H9 (cell line): Measurements from ENCODE around the gene PDE6G. TPM values are rescaled to one million over a fixed set of nuclear protein-coding genes. Genes with fewer than 3 reads are reported as not detected.

Experiments used
- DNase-seq: peaks from one replicate; pipeline ENCODE4 v3.0.0-alpha.2; 2017
- H2AFZ ChIP-seq: one replicate; pipeline ENCODE4 v1.6.1; 2013; ENCODE audit warnings: mild to moderate bottlenecking, low read length, control low read depth, moderate library complexity
- H2AK5ac ChIP-seq: 2 replicates; pipeline ENCODE4 v1.6.1; 2013; ENCODE audit warnings: low read length, control low read depth, mixed read lengths; ENCODE audit not compliant: insufficient read length
- H2BK120ac ChIP-seq: one replicate; pipeline ENCODE4 v1.6.1; 2013; ENCODE audit warnings: low read depth, mild to moderate bottlenecking, low read length, control low read depth, inconsistent platforms; ENCODE audit not compliant: poor library complexity, severe bottlenecking
- H2BK12ac ChIP-seq: 2 replicates; pipeline ENCODE4 v1.6.1; 2013; ENCODE audit warnings: low read length, control low read depth, mixed read lengths, low read depth; ENCODE audit not compliant: insufficient read length
- H2BK15ac ChIP-seq: 2 replicates; pipeline ENCODE4 v1.6.1; 2013; ENCODE audit warnings: low read depth, low read length, control low read depth
- H2BK20ac ChIP-seq: one replicate; pipeline ENCODE4 v1.6.1; 2013; ENCODE audit warnings: low read depth, mild to moderate bottlenecking, low read length, control low read depth, inconsistent platforms; ENCODE audit not compliant: poor library complexity, severe bottlenecking
- H2BK5ac ChIP-seq: 2 replicates; pipeline ENCODE4 v1.6.1; 2013; ENCODE audit warnings: low read length, control low read depth, mixed read lengths; ENCODE audit not compliant: insufficient read length
- H3K14ac ChIP-seq: 2 replicates; pipeline ENCODE4 v1.6.1; 2013; ENCODE audit warnings: low read length, control low read depth; ENCODE audit not compliant: insufficient read depth
- H3K18ac ChIP-seq: 2 replicates; pipeline ENCODE4 v1.6.1; 2013; ENCODE audit warnings: low read depth, mild to moderate bottlenecking, mixed read lengths, low read length, control low read depth; ENCODE audit not compliant: insufficient read length
- H3K23ac ChIP-seq: 2 replicates; pipeline ENCODE4 v1.6.1; 2013; ENCODE audit warnings: low read length, control low read depth, mixed read lengths, low read depth; ENCODE audit not compliant: insufficient read length
- H3K23me2 ChIP-seq: 2 replicates; pipeline ENCODE4 v1.6.1; 2013; ENCODE audit warnings: low read depth, mild to moderate bottlenecking, mixed read lengths, low read length, control low read depth; ENCODE audit not compliant: insufficient read length, poor library complexity, severe bottlenecking
- H3K27ac ChIP-seq: 2 replicates; pipeline ENCODE4 v1.5.1; 2013; ENCODE audit warnings: low read length, control low read depth, mixed read lengths, low read depth; ENCODE audit not compliant: insufficient read length
- H3K27me3 ChIP-seq: 2 replicates; pipeline ENCODE4 v1.6.1; 2013; ENCODE audit warnings: low read length, control low read depth, inconsistent platforms; ENCODE audit not compliant: insufficient read depth
- H3K4ac ChIP-seq: 2 replicates; pipeline ENCODE4 v1.6.1; 2013; ENCODE audit warnings: low read depth, mild to moderate bottlenecking, control low read depth, inconsistent platforms, low read length, moderate library complexity
- H3K4me1 ChIP-seq: 2 replicates; pipeline ENCODE4 v1.6.1; 2013; ENCODE audit warnings: low read length, control low read depth, inconsistent platforms; ENCODE audit not compliant: insufficient read depth
- H3K4me2 ChIP-seq: 2 replicates; pipeline ENCODE4 v1.6.1; 2013; ENCODE audit warnings: low read length, control low read depth, mixed read lengths; ENCODE audit not compliant: insufficient read length, insufficient read depth
- H3K56ac ChIP-seq: 2 replicates; pipeline ENCODE4 v1.6.1; 2013; ENCODE audit warnings: low read depth, mild to moderate bottlenecking, mixed read lengths, low read length, control low read depth; ENCODE audit not compliant: insufficient read length
- H3K79me1 ChIP-seq: 2 replicates; pipeline ENCODE4 v1.6.1; 2013; ENCODE audit warnings: low read depth, mild to moderate bottlenecking, moderate library complexity, low read length, control low read depth, inconsistent platforms; ENCODE audit not compliant: insufficient read depth, poor library complexity, severe bottlenecking
- H3K79me2 ChIP-seq: 2 replicates; pipeline ENCODE4 v1.6.1; 2013; ENCODE audit warnings: low read length, control low read depth, inconsistent platforms; ENCODE audit not compliant: insufficient read depth
- H3K9ac ChIP-seq: 2 replicates; pipeline ENCODE4 v1.6.1; 2013; ENCODE audit warnings: low read length, control low read depth, mixed read lengths; ENCODE audit not compliant: insufficient read length; ENCODE audit errors: extremely low read depth
- H3K9me3 ChIP-seq: one replicate; pipeline ENCODE4 v1.6.1; 2013; ENCODE audit warnings: low read depth, low read length, inconsistent platforms; ENCODE audit not compliant: control insufficient read depth
- H3T11ph ChIP-seq: one replicate; pipeline ENCODE4 v1.6.1; 2013; ENCODE audit warnings: mild to moderate bottlenecking, low read length, control low read depth, inconsistent platforms
- H4K20me1 ChIP-seq: one replicate; pipeline ENCODE4 v1.6.1; 2013; ENCODE audit not compliant: control insufficient read depth, insufficient read length, insufficient read depth
- H4K5ac ChIP-seq: 2 replicates; pipeline ENCODE4 v1.6.1; 2013; ENCODE audit warnings: low read depth, mild to moderate bottlenecking, mixed read lengths, low read length, control low read depth; ENCODE audit not compliant: insufficient read length
- H4K8ac ChIP-seq: replicated peaks from 2 replicates; pipeline ENCODE4 v1.6.1; 2013; ENCODE audit warnings: low read length, control low read depth, mixed read lengths, low read depth; ENCODE audit not compliant: insufficient read length
- H4K91ac ChIP-seq: 2 replicates; pipeline ENCODE4 v1.6.1; 2013; ENCODE audit warnings: low read depth, mild to moderate bottlenecking, moderate library complexity, mixed read lengths, low read length, control low read depth; ENCODE audit not compliant: insufficient read length
- H3K27ac Mint-ChIP-seq, 3 experiments: 2 replicates in 2 of 3; 3 replicates in 1 of 3; pipeline ENCODE4 v1.8.0; 2020 to 2021; ENCODE audit warnings: mixed read lengths in 3 of 3, mild to moderate bottlenecking in 1 of 3, moderate library complexity in 1 of 3
- H3K27me3 Mint-ChIP-seq: 2 replicates; pipeline ENCODE4 v1.8.0; 2021; ENCODE audit warnings: low read depth, mild to moderate bottlenecking, moderate library complexity, mixed read lengths
- H3K36me3 Mint-ChIP-seq, 3 experiments: 2 replicates in 2 of 3; 3 replicates in 1 of 3; pipeline ENCODE4 v1.8.0; 2020 to 2021; ENCODE audit warnings: low read depth in 3 of 3, mixed read lengths in 3 of 3; ENCODE audit not compliant: insufficient read depth in 1 of 3
- H3K4me1 Mint-ChIP-seq, 2 experiments: 2 replicates each; pipeline ENCODE4 v1.8.0; 2020; ENCODE audit warnings: mixed read lengths in 2 of 2
- H3K4me3 Mint-ChIP-seq, 2 experiments: 2 replicates in 1 of 2; 3 replicates in 1 of 2; pipeline ENCODE4 v1.8.0; 2020 to 2021; ENCODE audit warnings: mild to moderate bottlenecking in 2 of 2, mixed read lengths in 2 of 2, moderate library complexity in 1 of 2
- H3K9me3 Mint-ChIP-seq, 2 experiments: 2 replicates in 1 of 2; 3 replicates in 1 of 2; pipeline ENCODE4 v1.8.0; 2020; ENCODE audit warnings: mild to moderate bottlenecking in 2 of 2, mixed read lengths in 2 of 2, moderate library complexity in 1 of 2
- WGBS: extraction: QIAGEN DNeasy Blood & Tissue Kit; methylation state at CpG from one replicate; pipeline ENCODE4 v1.1.7; 2013; ENCODE audit warnings: missing lambda C conversion rate, low lambda C conversion rate, mixed read lengths; ENCODE audit not compliant: insufficient read length; ENCODE audit errors: extremely low coverage; 5-methylcytosine and 5-hydroxymethylcytosine counted together
- total RNA-seq: library from RNA; stranded (reverse); gene quantifications from 2 replicates; pipeline ENCODE4 v1.2.1, GENCODE V29; 2021
- TF ChIP-seq, protein P1 (sequence below): fragments of 200-600 bp; sonication (generic); conservative IDR thresholded peaks from 3 replicates; pipeline ENCODE4 v1.8.0; 2021; ENCODE audit warnings: antibody characterized with exemption, mild to moderate bottlenecking

Gene PDE6G
- total RNA-seq, 1 experiment from 2014 or later, result 5.7 TPM

DNA sequence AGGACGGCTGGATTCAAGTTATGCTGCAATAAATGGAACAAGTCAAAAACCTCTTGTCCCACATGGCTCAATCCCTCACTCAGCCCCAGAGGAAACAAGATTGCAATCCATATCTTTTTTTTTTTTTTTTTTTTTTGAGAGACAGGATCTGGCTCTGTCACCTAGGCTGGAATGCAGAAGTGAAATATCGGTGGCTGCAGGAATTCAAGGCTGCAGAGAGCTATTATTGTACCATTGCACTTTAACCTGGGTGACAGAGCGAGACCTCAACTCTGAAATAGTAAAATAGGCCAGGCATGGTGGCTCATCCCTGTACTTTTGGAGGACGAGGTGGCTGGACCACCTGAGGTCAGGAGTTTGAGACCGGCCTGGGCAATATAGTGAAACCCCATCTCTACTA, 2.7 kb upstream of the PDE6G start:
- DNase-seq, result no peak
- no peak overlapping the region for H4K5ac ChIP-seq
- WGBS, result no CpG with 5 or more reads among the region's 5 CpGs
- no peak overlapping the region for H2BK20ac ChIP-seq
- no peak overlapping the region for H3K9ac ChIP-seq
- no peaks in the 10 kb centered on the region for H3K27me3 ChIP-seq
- H2AK5ac ChIP-seq, result no peak overlapping the region
- no peak overlapping the region for H3K4me2 ChIP-seq
- no peaks in the 10 kb centered on the region for H3K4me1 ChIP-seq
- H3K14ac ChIP-seq, result no peak overlapping the region
- H3K27me3 Mint-ChIP-seq, result no peaks in the 10 kb centered on the region
- no peak overlapping the region for H3K27ac Mint-ChIP-seq
- H4K91ac ChIP-seq, result no peak overlapping the region
- no peak overlapping the region for H2BK12ac ChIP-seq
- H3K27ac ChIP-seq, result no peak overlapping the region
- H3K18ac ChIP-seq, result no peak overlapping the region
- peaks cover 0 to 2% of the 10 kb centered on the region in 2 experiments; a peak in 2 of 4 replicates for H3K4me1 Mint-ChIP-seq
- H2AFZ ChIP-seq, result no peak overlapping the region
- no peak overlapping the region for H3K4ac ChIP-seq
- no peaks in the 10 kb centered on the region for H3K9me3 Mint-ChIP-seq
- TF ChIP-seq, protein P1, sequence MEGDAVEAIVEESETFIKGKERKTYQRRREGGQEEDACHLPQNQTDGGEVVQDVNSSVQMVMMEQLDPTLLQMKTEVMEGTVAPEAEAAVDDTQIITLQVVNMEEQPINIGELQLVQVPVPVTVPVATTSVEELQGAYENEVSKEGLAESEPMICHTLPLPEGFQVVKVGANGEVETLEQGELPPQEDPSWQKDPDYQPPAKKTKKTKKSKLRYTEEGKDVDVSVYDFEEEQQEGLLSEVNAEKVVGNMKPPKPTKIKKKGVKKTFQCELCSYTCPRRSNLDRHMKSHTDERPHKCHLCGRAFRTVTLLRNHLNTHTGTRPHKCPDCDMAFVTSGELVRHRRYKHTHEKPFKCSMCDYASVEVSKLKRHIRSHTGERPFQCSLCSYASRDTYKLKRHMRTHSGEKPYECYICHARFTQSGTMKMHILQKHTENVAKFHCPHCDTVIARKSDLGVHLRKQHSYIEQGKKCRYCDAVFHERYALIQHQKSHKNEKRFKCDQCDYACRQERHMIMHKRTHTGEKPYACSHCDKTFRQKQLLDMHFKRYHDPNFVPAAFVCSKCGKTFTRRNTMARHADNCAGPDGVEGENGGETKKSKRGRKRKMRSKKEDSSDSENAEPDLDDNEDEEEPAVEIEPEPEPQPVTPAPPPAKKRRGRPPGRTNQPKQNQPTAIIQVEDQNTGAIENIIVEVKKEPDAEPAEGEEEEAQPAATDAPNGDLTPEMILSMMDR, result no peak
- H3K23me2 ChIP-seq, result peaks cover 4% of the 10 kb centered on the region
- H3K9me3 ChIP-seq, result no peaks in the 10 kb centered on the region
- no peaks in the 10 kb centered on the region for H4K20me1 ChIP-seq
- H3K4me3 Mint-ChIP-seq, result no peak overlapping the region
- no peak overlapping the region for H3T11ph ChIP-seq
- H2BK5ac ChIP-seq, result no peak overlapping the region
- no peak overlapping the region for H3K56ac ChIP-seq
- 0 out of 7 replicates have a peak, but pooled peaks cover 0 to under 1% (median 0%) of the 10 kb centered on the region in 3 experiments for H3K36me3 Mint-ChIP-seq
- H3K79me1 ChIP-seq, result no peaks in the 10 kb centered on the region
- H3K23ac ChIP-seq, result no peak overlapping the region
- no peak overlapping the region for H4K8ac ChIP-seq
- no peaks in the 10 kb centered on the region for H3K79me2 ChIP-seq
- H2BK15ac ChIP-seq, result no peak overlapping the region
- no peak overlapping the region for H2BK120ac ChIP-seq
